ENCODE measurements around the gene USP43. TPM values are rescaled to one million over a fixed set of nuclear protein-coding genes. Genes with fewer than 3 reads are reported as not detected.
A peak's percentile ranks its signal among the peaks of the same experiment; 100 is the strongest.

The USP43 gene
- total RNA-seq, 2 donors from 2014 or later = 0.24 TPM; not detected in 1

DNA sequence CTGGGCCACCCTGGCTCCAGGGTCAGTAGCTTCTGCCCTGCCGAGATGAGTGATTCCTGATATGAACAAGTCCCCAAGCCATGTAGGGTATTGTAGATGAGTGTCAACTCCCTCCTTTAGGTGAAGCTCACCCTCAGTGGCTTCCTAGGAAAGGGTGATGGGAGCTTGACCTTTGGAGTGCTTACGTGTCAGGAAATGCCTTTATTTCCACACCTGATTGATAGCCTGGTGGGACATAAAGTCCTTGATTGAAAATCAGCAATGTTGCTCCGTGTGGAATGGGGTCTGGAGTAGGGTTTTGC lies 58.4 kb downstream of the USP43 start:
- Histone ChIP-seq H3K4me3 (no peak overlapping the region), H3K9me3 (no peaks in the 10 kb centered on the region), H3K27me3 (no peaks in the 10 kb centered on the region), H3K36me3 (no peaks in the 10 kb centered on the region), H3K27ac (no peak overlapping the region), H3K4me1 (no peaks in the 10 kb centered on the region)
- DNase-seq (ENCODE audit: low spot score) = no peak
- TF ChIP-seq, protein P1, sequence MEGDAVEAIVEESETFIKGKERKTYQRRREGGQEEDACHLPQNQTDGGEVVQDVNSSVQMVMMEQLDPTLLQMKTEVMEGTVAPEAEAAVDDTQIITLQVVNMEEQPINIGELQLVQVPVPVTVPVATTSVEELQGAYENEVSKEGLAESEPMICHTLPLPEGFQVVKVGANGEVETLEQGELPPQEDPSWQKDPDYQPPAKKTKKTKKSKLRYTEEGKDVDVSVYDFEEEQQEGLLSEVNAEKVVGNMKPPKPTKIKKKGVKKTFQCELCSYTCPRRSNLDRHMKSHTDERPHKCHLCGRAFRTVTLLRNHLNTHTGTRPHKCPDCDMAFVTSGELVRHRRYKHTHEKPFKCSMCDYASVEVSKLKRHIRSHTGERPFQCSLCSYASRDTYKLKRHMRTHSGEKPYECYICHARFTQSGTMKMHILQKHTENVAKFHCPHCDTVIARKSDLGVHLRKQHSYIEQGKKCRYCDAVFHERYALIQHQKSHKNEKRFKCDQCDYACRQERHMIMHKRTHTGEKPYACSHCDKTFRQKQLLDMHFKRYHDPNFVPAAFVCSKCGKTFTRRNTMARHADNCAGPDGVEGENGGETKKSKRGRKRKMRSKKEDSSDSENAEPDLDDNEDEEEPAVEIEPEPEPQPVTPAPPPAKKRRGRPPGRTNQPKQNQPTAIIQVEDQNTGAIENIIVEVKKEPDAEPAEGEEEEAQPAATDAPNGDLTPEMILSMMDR (IDR thresholded peaks at IDR 0.05) = no peak

DNA sequence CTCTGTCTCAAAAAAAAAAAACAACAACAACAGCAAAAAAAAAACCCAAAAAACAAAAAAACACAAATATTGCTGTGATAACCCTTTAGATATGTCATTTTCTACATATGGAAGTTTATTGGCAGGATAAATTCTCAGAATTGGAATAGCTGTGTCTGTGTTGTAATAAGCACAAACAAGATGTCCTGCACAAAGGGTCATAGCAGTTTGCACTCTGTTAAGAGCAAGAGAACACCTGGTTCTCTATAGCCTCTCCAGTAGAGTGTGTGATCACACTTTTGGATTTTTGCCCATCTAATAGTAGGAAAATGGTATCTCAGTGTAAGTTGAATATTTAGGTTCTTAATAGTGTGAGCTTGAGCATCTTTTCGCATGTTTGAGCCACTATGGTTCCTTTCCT lies 60.4 kb downstream of the USP43 start:
- Histone ChIP-seq H3K27ac (no peak overlapping the region), H3K9me3 (no peaks in the 10 kb centered on the region), H3K36me3 (no peaks in the 10 kb centered on the region), H3K27me3 (no peaks in the 10 kb centered on the region), H3K4me1 (no peaks in the 10 kb centered on the region), H3K4me3 (no peak overlapping the region)
- DNase-seq (ENCODE audit: low spot score) = no peak
- TF ChIP-seq, protein P1 (IDR thresholded peaks at IDR 0.05) = no peak

DNA sequence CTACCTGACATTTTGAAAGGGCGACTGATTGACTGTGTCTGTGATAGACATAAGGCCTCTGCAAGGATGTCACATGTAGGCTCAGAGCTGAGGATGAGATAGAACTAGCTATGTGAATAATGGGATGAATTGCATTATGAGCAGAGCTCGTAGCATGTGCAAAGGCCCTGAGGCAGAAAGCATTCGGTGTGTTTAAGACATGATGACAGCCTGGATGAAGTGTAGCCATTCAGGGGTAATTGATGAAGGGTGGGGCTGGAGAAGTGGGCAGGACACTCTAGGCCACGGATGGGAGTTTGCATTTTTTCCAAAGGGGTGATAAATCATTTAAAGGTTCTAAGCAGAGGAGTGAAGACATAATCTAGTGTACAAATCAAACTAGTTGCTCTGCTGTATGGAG lies 62.6 kb downstream of the USP43 start:
- H3K36me3 ChIP-seq = no peaks in the 10 kb centered on the region
- H3K4me1 ChIP-seq = no peaks in the 10 kb centered on the region
- TF ChIP-seq, protein P1 (IDR thresholded peaks at IDR 0.05) = no peak
- H3K9me3 ChIP-seq = no peaks in the 10 kb centered on the region
- no peak overlapping the region for H3K27ac ChIP-seq
- DNase-seq (ENCODE audit: low spot score) = no peak
- no peaks in the 10 kb centered on the region for H3K27me3 ChIP-seq
- H3K4me3 ChIP-seq = no peak overlapping the region

DNA sequence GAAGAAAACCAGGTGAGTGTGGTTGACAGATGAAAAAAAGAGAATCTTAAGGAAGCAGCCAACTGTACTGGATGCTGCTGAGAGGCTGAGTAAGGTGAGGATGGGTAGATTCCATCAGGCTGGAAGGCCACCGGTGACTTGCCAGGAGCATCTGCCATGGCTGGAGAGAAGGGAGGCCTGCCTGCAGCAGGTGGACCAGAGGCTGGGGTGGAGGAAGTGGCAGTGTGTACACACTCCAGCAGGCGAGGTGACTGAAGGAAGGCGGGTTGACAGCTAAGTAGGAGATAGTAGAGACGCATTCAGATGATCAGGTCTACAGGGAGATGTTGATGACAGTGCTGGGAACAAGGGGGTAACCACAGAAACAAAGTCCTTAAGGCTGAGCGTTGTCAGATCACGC lies 69.5 kb downstream of the USP43 start:
- no peaks in the 10 kb centered on the region for H3K4me1 ChIP-seq
- no peaks in the 10 kb centered on the region for H3K36me3 ChIP-seq
- no peak for DNase-seq (ENCODE audit: low spot score)
- no peak overlapping the region for H3K27ac ChIP-seq
- no peaks in the 10 kb centered on the region for H3K27me3 ChIP-seq
- H3K4me3 ChIP-seq = no peak overlapping the region
- TF ChIP-seq, protein P1 (IDR thresholded peaks at IDR 0.05) = no peak
- H3K9me3 ChIP-seq = no peaks in the 10 kb centered on the region

DNA sequence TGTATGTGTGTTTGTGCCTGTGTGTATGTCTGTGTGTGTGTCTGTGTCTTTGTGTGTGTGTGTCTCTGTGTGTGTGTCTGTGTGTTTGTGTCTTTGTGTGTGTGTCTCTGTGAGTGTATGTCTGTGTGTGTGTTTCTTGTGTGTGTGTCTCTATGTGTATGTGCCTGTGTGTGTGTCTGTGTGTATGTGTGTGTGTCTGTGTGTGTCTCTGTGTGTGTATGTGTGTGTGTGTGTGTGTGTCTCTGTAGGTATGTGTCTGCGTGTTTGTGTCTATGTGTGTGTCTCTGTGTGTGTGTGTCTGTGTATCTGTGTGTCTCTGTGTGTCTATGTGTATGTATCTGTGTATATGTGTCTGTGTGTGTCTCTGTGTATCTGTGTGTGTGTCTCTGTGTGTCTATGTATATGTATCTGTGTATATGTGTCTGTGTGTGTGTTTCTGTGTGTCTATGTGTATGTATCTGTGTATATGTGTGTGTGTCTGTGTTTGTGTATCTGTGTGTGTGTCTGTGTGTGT lies 70.2 kb downstream of the USP43 start:
- Histone ChIP-seq H3K27ac (no peak overlapping the region), H3K27me3 (no peaks in the 10 kb centered on the region), H3K36me3 (no peaks in the 10 kb centered on the region), H3K4me3 (no peak overlapping the region), H3K4me1 (no peaks in the 10 kb centered on the region), H3K9me3 (no peaks in the 10 kb centered on the region)
- DNase-seq (ENCODE audit: low spot score) = no peak
- TF ChIP-seq, protein P1 (IDR thresholded peaks at IDR 0.05) = no peak

DNA sequence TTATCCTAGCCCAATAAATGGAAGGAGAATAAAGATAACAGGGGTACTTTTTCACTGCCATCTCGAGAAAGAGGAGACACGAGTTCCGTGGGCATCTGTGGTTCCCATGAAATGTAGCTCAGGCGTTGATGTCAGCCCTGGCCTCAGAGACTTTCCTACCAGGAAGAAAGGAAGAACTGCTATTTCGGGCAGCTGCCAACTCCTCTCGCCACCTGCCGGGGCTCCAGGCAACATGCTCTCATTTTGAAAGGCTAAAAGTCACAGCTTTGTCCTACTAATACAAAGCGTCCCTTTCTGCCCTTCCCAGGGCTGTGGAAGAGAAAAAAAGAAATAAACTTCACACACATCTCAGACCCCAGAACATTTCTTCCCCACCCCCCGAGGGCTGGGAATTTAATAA lies 80.3 kb downstream of the USP43 start:
- DNase-seq (ENCODE audit: low spot score) = no peak
- H3K27ac ChIP-seq = no peak overlapping the region
- H3K27me3 ChIP-seq = no peaks in the 10 kb centered on the region
- TF ChIP-seq, protein P1 (IDR thresholded peaks at IDR 0.05) = peak in 1 of 2 donors; percentile 32
- H3K9me3 ChIP-seq = no peaks in the 10 kb centered on the region
- H3K4me1 ChIP-seq = no peaks in the 10 kb centered on the region
- H3K36me3 ChIP-seq = no peaks in the 10 kb centered on the region
- no peak overlapping the region for H3K4me3 ChIP-seq
